HCEC 1CT (cell line): Measurements from ENCODE around the gene UNC5C.

Source experiments
- DNase-seq: peaks from one replicate; pipeline ENCODE4 v3.0.0-alpha.2; 2017

UNC5C gene

GRCh38 chr4:95516528-95517017 lies 32.2 kb downstream of the UNC5C start:
- no peak for DNase-seq

- no peak for DNase-seq
These were observed 33.2 kb downstream of the UNC5C start for GRCh38 chr4:95515589-95515988.

GRCh38 chr4:95513022-95513421 lies 35.8 kb downstream of the UNC5C start:
- DNase-seq, result no peak

GRCh38 chr4:95511477-95511876 lies 37.3 kb downstream of the UNC5C start:
- no peak for DNase-seq

- DNase-seq, result no peak
These were observed 37.9 kb downstream of the UNC5C start for GRCh38 chr4:95510877-95511276.

GRCh38 chr4:95510145-95510544 lies 38.6 kb downstream of the UNC5C start:
- no peak for DNase-seq

GRCh38 chr4:95508421-95508820 lies 40.4 kb downstream of the UNC5C start:
- no peak for DNase-seq

- DNase-seq, result no peak
These were observed 41.2 kb downstream of the UNC5C start for GRCh38 chr4:95507561-95507960.

GRCh38 chr4:95507147-95507546 lies 41.6 kb downstream of the UNC5C start:
- no peak for DNase-seq

GRCh38 chr4:95506264-95506663 lies 42.5 kb downstream of the UNC5C start:
- no peak for DNase-seq

GRCh38 chr4:95505799-95506198 lies 43.0 kb downstream of the UNC5C start:
- DNase-seq, result no peak

- DNase-seq, result no peak
These were observed 43.6 kb downstream of the UNC5C start for GRCh38 chr4:95505151-95505550.

- DNase-seq, result no peak
These were observed 44.3 kb downstream of the UNC5C start for GRCh38 chr4:95504501-95504900.

- no peak for DNase-seq
These were observed 48.4 kb downstream of the UNC5C start for GRCh38 chr4:95500361-95500760.

- no peak for DNase-seq
These were observed 49.5 kb downstream of the UNC5C start for GRCh38 chr4:95499291-95499696.

- DNase-seq, result no peak
These were observed 54.6 kb downstream of the UNC5C start for GRCh38 chr4:95494186-95494585.

- no peak for DNase-seq
These were observed 70.1 kb downstream of the UNC5C start for GRCh38 chr4:95478679-95479078.

- DNase-seq, result no peak
These were observed 72.7 kb downstream of the UNC5C start for GRCh38 chr4:95476121-95476520.

- DNase-seq, result no peak
These were observed 76.2 kb downstream of the UNC5C start for GRCh38 chr4:95472534-95472933.

- DNase-seq, result no peak
These were observed 78.2 kb downstream of the UNC5C start for GRCh38 chr4:95470622-95471021.

- no peak for DNase-seq
These were observed 79.2 kb downstream of the UNC5C start for GRCh38 chr4:95469617-95470016.

- DNase-seq, result no peak
These were observed 82.0 kb downstream of the UNC5C start for GRCh38 chr4:95466791-95467190.

- no peak for DNase-seq
These were observed 83.8 kb downstream of the UNC5C start for GRCh38 chr4:95465010-95465409.

GRCh38 chr4:95462921-95463320 lies 85.9 kb downstream of the UNC5C start:
- no peak for DNase-seq

- DNase-seq, result no peak
These were observed 91.4 kb downstream of the UNC5C start for GRCh38 chr4:95457353-95457752.

GRCh38 chr4:95450294-95450693 lies 98.5 kb downstream of the UNC5C start:
- DNase-seq, result no peak
